ENCODE data around the gene INSIG1. TPM values are rescaled to one million over a fixed set of nuclear protein-coding genes. Genes with fewer than 3 reads are reported as not detected.

Gene INSIG1
- total RNA-seq, 1 experiment from 2014 or later: 92.6 TPM

GRCh38 chr7:155289949-155290501 is 7.7 kb upstream of the INSIG1 start:
- ChIA-PET POLR2A (no interaction called here), CTCF (no interaction called here)
- ATAC-seq (no peak), DNase-seq (ENCODE audit: low read depth, low spot score) (no peak)
- Histone ChIP-seq H3K4me1 (ENCODE audit: control insufficient read depth, insufficient read depth, low read length) (no peaks in the 10 kb centered on the region), H3K4me3 (ENCODE audit: low read depth in 2 of 2, low read length in 2 of 2) (no peak overlapping the region), H3K27me3 (ENCODE audit: control insufficient read depth, insufficient read depth, low read length) (no peaks in the 10 kb centered on the region), H3K9me3 (ENCODE audit: control insufficient read depth, insufficient read depth, low read depth, low read length) (no peaks in the 10 kb centered on the region), H3K36me3 (ENCODE audit: control insufficient read depth, insufficient read depth, low read length) (no peaks in the 10 kb centered on the region), H3K27ac (ENCODE audit: low read length) (no peak overlapping the region)
- no TSS peak for BruUV-seq (replicated peaks)
- in situ Hi-C loops (cut with HindIII; ENCODE audit: low pct_unique_long_range_greater_than_20kb, low sequenced_read_pairs): no loop called here
- intact Hi-C loops (cut with micrococcal nuclease; ENCODE audit: unreplicated experiment): no loop called here
- TF ChIP-seq SIN3A (IDR thresholded peaks at IDR 0.05; ENCODE audit: borderline replicate concordance, insufficient read depth, low read depth, low read length) (no peak), TCF7L2 (IDR thresholded peaks at IDR 0.05; ENCODE audit: low read depth, low read length) (no peak), POLR2AphosphoS5 (IDR thresholded peaks at IDR 0.05; ENCODE audit: low read depth, low read length) (no peak)

DNA sequence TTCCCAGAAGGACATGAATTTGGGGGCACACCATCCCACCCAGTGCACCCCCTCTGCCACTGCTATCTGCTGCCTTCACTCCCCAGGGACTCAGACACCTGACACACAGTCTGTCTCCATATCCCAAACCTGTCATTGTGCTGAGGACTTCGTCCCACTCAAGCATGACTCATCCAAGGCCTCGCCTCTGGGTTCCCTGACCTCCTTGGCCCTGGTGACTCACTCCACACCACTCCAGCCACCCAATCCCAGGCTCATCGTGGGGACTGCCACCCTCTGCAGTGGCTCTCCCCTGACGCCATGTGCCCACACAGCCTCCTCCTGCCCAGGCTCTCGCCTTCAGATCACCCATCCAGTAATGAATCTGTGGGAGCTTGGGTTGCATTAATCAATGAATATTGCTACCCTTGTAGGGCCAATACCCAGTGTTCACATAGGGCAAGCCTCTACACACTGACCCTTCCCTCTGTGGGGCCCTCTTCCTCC is 6.6 kb upstream of the INSIG1 start:
- Histone ChIP-seq H3K4me1 (ENCODE audit: control insufficient read depth, insufficient read depth, low read length) (peaks cover 3% of the 10 kb centered on the region), H3K36me3 (ENCODE audit: control insufficient read depth, insufficient read depth, low read length) (no peaks in the 10 kb centered on the region), H3K27ac (ENCODE audit: low read length) (no peak overlapping the region), H3K4me3 (ENCODE audit: low read depth in 2 of 2, low read length in 2 of 2) (no peak overlapping the region), H3K9me3 (ENCODE audit: control insufficient read depth, insufficient read depth, low read depth, low read length) (no peaks in the 10 kb centered on the region), H3K27me3 (ENCODE audit: control insufficient read depth, insufficient read depth, low read length) (no peaks in the 10 kb centered on the region)
- TF ChIP-seq SIN3A (IDR thresholded peaks at IDR 0.05; ENCODE audit: borderline replicate concordance, insufficient read depth, low read depth, low read length) (no peak), TCF7L2 (IDR thresholded peaks at IDR 0.05; ENCODE audit: low read depth, low read length) (no peak), POLR2AphosphoS5 (IDR thresholded peaks at IDR 0.05; ENCODE audit: low read depth, low read length) (no peak), REST (IDR thresholded peaks at IDR 0.05; ENCODE audit: insufficient read depth in 1 of 2, low read depth in 2 of 2, low read length in 1 of 2) (no peak)
- TF ChIP-seq, protein P1, sequence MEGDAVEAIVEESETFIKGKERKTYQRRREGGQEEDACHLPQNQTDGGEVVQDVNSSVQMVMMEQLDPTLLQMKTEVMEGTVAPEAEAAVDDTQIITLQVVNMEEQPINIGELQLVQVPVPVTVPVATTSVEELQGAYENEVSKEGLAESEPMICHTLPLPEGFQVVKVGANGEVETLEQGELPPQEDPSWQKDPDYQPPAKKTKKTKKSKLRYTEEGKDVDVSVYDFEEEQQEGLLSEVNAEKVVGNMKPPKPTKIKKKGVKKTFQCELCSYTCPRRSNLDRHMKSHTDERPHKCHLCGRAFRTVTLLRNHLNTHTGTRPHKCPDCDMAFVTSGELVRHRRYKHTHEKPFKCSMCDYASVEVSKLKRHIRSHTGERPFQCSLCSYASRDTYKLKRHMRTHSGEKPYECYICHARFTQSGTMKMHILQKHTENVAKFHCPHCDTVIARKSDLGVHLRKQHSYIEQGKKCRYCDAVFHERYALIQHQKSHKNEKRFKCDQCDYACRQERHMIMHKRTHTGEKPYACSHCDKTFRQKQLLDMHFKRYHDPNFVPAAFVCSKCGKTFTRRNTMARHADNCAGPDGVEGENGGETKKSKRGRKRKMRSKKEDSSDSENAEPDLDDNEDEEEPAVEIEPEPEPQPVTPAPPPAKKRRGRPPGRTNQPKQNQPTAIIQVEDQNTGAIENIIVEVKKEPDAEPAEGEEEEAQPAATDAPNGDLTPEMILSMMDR (IDR thresholded peaks at IDR 0.05): no peak
- peak; percentile 74 for ATAC-seq
- intact Hi-C loops (cut with micrococcal nuclease; ENCODE audit: unreplicated experiment): no loop called here
- no TSS peak for BruUV-seq (replicated peaks)
- DNase-seq (ENCODE audit: low read depth, low spot score): no peak
- in situ Hi-C loops (cut with HindIII; ENCODE audit: low pct_unique_long_range_greater_than_20kb, low sequenced_read_pairs): no loop called here
- ChIA-PET CTCF (no interaction called here), POLR2A (no interaction called here)

DNA sequence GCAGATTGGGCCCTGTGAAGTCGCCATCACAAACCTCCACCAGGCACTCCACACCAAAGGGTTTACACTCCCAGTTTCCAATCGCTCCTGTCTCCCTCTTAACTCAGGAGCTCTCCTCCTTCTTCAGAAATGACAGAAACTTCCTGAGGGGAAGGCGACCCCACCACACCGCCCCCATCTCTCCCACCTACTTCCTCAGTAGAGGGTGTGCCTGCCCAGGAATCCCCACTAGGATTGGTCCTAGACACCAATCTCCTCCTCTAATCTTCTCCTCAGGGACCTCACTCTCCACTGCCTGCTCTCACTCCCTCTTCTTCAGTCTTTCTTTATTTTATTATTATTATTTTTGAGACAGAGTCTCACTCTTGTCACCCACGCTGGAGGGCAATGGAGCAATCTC is 5.9 kb upstream of the INSIG1 start:
- in situ Hi-C loops (cut with HindIII; ENCODE audit: low pct_unique_long_range_greater_than_20kb, low sequenced_read_pairs): no loop called here
- H3K9me3 ChIP-seq (ENCODE audit: control insufficient read depth, insufficient read depth, low read depth, low read length): no peaks in the 10 kb centered on the region
- no peak overlapping the region for H3K27ac ChIP-seq (ENCODE audit: low read length)
- no peak for DNase-seq (ENCODE audit: low read depth, low spot score)
- H3K27me3 ChIP-seq (ENCODE audit: control insufficient read depth, insufficient read depth, low read length): no peaks in the 10 kb centered on the region
- H3K36me3 ChIP-seq (ENCODE audit: control insufficient read depth, insufficient read depth, low read length): no peaks in the 10 kb centered on the region
- H3K4me1 ChIP-seq (ENCODE audit: control insufficient read depth, insufficient read depth, low read length): peaks cover 10% of the 10 kb centered on the region
- ChIA-PET CTCF (no interaction called here), POLR2A (no interaction called here)
- ATAC-seq: no peak
- no TSS peak for BruUV-seq (replicated peaks)
- TF ChIP-seq POLR2AphosphoS5 (IDR thresholded peaks at IDR 0.05; ENCODE audit: low read depth, low read length): no peak
- TF ChIP-seq, protein P1 (IDR thresholded peaks at IDR 0.05): no peak
- TF ChIP-seq REST (IDR thresholded peaks at IDR 0.05; ENCODE audit: insufficient read depth in 1 of 2, low read depth in 2 of 2, low read length in 1 of 2): no peak
- TF ChIP-seq SIN3A (IDR thresholded peaks at IDR 0.05; ENCODE audit: borderline replicate concordance, insufficient read depth, low read depth, low read length): no peak
- TF ChIP-seq TCF7L2 (IDR thresholded peaks at IDR 0.05; ENCODE audit: low read depth, low read length): no peak
- H3K4me3 ChIP-seq (ENCODE audit: low read depth in 2 of 2, low read length in 2 of 2): no peak overlapping the region
- intact Hi-C loops (cut with micrococcal nuclease; ENCODE audit: unreplicated experiment): no loop called here
